Liver (tissue), 1 donor: ENCODE measurements around the gene ARPC3.

ENCODE experiments used
- YY1 ChIP-seq: IDR thresholded peaks from 2 replicates; pipeline ENCODE4 v1.6.1; 2016; ENCODE audit warnings: antibody characterized with exemption, mild to moderate bottlenecking
- TF ChIP-seq, protein P1 (sequence below): IDR thresholded peaks from 2 replicates; pipeline ENCODE4 v1.6.1; 2016; ENCODE audit warnings: antibody characterized with exemption

DNA sequence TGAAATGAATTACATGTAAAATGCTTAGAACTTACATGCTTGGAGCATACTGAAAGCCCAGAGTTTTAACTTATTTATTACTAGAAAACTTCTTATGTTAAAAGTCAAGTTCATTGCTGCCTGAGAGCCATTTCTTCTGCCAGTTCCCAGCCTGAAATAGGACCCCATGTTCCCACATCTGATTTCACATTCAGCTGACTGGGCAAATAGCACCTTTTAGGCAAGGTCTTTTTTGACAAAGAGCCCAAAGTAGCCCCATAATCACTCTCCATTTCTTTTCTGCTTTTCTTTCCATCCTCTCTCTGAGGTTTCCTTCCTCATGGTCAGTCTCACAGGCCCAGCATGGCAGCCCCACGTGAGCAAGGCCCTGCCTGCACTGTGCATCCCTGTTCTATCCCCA, 1.1 kb upstream of the ARPC3 start:
- no peak for TF ChIP-seq YY1
- TF ChIP-seq, protein P1, sequence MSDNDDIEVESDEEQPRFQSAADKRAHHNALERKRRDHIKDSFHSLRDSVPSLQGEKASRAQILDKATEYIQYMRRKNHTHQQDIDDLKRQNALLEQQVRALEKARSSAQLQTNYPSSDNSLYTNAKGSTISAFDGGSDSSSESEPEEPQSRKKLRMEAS = no peak
